Measurements from ENCODE around the gene CTIF.

Gene CTIF

GRCh38 chr18:48842259-48843061 is 303.6 kb downstream of the CTIF start:
- no peak for DNase-seq

- DNase-seq = no peak
These were observed 304.3 kb downstream of the CTIF start for GRCh38 chr18:48843162-48843561.

DNA sequence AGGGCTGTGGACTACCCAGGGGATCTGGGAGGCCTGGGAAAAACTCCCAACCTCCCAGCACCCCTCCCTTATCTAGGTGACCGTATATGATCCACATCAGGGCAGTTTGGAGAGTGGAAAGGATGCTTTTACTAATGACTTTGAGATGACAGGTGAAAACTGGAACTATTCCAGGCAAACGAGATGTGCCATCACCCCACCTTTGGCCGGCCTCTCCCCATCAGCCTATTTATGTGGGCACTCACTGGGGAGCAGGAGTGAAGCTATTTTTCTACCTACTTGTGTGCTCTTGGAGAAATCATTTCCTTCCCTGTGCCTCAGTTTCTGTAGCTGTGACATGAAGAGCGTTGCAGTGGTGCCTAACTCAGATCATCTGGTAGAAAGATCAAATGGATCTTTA is 304.8 kb downstream of the CTIF start:
- no peak for DNase-seq

DNA sequence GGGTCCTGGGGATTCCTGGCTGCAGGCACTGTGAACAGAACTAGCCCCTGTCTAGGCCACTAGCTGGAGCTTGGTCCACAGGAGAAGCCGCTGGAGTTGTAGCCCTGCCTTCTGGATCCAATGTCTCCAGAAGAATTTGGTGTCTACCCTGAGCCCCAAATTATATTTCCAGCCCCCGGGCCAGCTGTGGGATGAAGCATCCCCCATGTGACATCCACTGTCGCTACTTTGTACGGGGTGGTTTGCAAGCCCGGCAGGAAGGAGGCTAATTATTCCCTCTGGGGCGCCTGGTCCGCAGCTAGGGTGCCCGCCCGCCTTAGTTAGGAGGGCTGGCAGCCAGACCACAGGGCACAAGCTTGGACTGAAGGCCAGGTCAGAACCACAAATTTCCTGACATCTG is 305.4 kb downstream of the CTIF start:
- DNase-seq = no peak

DNA sequence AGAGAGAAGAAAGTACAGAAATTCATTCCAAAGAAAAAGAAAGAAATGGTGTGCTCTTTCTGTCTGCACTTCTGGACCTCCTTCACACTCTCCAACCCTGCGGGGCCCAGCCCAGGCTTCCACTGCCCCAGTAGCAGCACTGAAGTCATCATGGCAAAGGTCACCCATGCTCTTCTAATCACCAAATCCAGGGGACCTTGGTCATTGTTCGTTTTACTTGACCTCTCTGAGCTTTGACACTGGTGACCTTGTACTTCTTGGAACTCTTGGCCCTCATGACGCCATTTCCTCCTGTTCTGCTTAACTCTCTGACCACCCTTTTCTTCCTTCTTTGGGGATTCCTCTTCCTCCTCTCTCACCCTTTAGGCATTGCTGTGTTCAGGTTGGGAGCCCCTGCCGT is 306.3 kb downstream of the CTIF start:
- DNase-seq = no peak

DNA sequence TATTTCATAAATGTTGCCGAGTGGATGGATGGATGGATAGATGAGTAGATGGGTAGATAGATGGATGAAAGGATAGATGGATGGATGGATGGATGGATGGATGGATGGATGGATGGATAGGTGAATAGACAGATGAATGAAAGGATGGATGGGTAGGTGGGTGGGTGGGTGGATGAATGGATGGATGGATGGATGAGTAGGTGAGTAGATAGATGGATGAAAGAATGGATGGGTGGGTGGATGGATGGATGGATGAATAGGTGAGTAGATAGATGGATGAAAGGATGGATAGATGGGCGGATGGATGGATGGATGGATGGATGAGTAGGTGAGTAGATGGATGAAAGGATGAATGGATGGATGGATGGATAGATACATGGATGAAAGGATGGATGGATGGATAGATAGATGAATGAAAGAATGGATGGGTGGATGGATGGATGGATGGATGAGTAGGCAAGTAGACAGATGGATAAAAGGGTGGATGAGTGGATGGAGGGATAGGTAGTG is 307.6 kb downstream of the CTIF start:
- DNase-seq = no peak

DNA sequence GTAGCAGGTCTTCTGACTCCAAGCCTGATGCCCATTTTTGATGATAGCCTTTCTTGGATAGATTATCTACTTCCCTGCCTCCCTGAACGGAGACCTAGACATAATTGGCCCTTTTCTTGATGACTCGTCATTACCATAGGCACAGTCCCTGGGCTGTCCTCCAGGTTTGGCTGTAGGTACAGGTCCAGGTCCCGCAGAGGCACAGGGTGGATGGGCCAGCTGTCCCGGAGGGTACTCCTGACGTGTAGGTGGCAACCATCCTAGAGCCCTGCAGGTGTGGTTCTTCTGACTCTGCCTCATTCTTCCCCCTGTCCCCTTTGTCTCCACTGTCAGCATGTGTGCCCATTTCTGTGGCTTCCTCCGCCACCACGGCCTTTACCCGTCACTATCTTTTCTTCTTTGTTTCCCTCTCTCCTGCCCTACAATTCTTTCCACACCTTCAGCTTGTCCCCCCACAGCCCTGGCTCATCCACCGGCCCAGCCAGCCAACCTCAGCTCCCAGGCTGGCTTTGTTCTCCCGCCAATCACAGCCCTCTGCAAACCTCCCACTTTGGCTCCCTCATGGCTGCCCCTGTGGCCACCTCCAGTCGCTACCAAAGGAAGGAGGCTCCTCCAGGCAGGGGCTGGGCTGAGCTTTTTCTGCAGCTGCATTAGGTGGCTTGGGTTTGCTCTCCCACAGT is 309.1 kb downstream of the CTIF start:
- no peak for DNase-seq

GRCh38 chr18:48848641-48849143 is 309.9 kb downstream of the CTIF start:
- DNase-seq = no peak

GRCh38 chr18:48850822-48851598 is 312.2 kb downstream of the CTIF start:
- no peak for DNase-seq

GRCh38 chr18:48851599-48851960 is 312.7 kb downstream of the CTIF start:
- no peak for DNase-seq

DNA sequence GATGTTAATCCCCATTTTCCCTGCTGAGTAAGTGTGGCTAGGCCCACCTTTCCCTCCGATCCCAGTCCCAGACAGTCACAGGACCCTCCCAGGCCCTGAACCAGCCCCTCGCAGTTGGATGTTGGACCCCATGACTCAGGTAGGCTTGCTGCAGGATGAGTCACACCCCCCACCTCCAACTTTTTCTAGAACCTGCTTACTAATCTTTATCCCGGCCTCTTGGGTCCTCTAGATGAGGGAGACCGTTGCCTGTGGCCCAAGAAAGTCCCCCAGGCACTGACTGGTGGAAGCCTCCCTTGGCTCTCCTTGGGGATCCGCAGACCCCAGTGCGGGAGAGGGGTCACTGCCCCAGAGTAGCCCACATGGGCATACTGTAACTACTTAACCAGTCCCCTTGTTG is 313.5 kb downstream of the CTIF start:
- no peak for DNase-seq

DNA sequence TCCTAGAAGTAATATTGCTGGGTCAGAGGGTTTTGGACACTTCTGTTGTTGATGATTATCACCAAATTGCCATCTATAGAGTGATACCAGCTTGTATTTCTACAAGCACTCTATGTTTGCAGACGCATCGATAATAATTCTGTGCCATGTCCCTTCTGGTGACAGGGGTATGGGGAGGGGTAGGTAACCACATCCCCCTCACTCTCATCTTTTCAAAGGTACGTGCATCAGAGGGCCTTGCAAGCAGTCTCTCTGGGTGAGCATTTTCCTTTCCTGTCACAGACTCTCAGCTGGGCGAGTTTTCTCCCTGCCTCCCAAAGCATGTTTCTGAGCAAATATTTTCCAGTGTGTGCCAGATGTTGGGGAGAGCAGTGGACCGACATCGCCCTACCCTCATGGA is 314.0 kb downstream of the CTIF start:
- DNase-seq = no peak

GRCh38 chr18:48853588-48853987 is 314.8 kb downstream of the CTIF start:
- no peak for DNase-seq

DNA sequence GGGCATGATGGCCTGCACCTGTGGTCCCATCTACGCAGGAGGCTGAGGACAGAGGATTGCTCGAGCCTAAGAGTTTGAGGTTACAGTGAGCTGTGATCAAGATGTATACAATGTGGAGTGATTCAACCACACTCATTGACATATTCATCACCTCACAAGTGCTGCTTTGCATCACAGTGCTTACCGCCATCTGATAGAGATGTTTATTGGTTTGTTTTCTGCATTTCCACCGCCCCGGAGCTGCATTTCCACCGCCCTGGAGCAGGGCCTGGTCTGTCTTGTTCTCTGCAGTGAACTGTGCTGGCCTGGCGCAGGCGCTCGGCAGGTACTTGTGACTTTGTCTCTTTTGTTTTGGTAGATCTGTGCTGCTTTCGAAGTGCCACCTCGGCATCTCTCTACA is 315.9 kb downstream of the CTIF start:
- no peak for DNase-seq

GRCh38 chr18:48855422-48856377 is 316.9 kb downstream of the CTIF start:
- no peak for DNase-seq

DNA sequence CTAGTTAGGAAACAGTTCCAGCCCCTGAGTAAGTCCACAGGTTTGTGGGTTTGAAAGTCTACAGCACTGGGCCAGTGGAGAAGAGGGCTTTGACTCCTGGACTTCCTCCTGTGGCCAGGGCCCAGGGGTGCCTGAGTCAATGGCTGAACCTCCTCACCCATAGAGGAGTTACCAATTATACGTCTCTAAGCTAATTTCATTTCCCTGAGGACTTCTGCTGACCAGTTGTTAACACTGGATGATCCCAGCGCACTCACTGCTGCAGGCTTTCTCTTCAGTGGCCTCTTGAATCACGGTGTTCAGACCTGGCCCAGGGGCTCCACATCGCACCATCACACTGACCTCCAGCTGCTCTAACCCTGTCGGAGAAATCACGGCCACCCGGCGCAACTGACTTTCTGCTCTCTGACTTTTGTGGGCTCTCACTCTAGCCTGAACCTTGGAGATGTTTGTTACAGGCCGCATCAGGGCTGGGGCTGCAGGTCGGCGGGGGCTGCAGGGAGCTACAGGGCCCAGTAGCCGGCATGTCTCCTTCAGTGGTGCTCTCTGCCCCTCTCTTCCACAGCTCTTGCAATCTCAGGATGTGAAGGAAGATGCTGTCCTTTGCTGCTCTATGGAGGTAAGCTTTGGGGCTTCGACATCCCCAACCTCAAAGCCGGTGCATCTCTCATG is 318.3 kb downstream of the CTIF start:
- DNase-seq = no peak

DNA sequence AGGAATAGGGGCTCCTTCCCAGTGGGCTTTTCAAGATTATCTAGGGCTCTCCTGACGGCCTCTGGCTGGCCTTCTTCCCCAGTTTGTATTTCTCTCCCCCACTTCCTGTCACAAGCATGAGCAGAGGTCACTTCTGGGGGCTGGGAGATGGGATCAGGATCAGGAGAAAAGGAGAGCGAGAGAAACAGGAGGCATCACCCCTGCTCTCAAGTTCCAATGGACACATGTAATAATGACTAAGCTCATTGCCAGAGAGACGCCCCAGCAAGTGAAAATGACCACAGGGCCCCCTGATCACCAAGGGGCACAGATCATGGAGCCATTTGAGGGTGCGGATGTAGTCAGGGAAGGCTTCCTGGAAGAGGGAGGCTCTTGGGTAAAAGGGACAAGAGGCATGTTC is 319.8 kb downstream of the CTIF start:
- no peak for DNase-seq

GRCh38 chr18:48859311-48860268 is 320.8 kb downstream of the CTIF start:
- no peak for DNase-seq

DNA sequence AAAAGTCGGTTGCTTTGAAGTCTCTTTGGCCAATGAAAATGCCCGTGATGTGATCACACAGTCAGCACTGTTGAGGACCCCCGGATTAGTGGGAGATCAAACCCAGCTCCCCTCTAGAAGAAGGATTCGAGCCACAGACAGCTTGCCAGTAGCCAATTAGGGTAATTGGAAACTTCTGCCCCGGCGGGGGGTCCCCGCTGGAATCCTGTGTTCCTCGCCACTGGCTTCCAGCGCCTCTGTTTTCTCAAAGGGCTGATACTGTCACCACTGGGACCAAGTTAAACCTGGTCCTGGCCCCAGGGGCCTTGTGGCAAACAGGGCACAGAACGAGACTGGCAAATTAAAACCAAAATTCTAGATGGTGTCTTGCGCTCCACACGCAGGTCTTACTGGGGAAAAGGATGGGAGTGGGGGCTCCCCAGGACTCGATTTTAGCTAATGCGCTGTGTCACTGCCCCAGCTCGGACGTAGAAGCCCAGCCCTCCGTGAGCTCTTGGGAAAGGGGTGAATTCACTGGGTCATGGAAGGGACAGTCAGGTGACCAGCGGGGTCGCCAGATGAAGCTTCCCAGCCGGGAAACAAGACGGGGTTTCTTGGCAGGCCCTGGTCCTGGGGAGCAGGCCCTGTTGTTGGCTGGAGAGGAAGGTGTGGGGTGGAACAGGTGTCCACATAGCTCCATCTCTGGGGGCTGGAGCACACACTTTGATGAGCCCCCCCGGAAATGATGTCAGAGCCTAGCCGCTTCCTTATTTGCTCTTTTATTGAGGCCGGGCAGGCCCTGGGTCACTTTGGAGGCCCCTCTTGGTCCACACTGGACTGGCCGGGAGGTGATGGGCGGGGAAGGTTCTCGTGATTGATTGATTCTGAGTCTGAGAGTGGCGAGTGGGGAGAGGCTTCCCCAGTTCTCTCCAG is 321.7 kb downstream of the CTIF start:
- DNase-seq = no peak

Measured in activated naive CD4-positive, alpha-beta T cell treated with anti-CD3 and anti-CD28 coated beads, Interleukin-2, amount 50 U/mL, for 16 hours (primary cell).